ENCODE measurements around the gene SLC3A2.

Gene SLC3A2

DNA sequence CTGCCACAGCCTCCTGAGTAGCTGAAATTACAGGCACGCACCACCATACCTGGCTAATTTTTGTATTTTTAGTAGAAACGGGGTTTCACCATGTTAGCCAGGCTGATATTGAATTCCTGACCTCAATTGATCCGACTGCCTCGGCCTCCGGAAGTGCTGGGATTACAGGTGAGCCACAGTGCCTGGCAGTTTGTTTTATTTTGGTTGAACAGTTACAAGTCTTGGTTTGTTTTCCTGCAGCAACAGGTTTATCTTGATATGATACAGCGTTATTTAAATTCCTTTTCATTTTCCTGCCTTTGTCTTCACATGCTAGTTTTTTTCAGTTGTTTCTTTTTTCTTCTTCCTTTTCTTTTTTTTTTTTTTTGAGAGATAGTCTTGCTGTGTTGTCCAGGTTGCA lies 4.0 kb upstream of the SLC3A2 start:
- H3K4me3 ChIP-seq (ENCODE audit: control insufficient read depth, low read depth, low read length) = no peak overlapping the region
- DNase-seq (ENCODE audit: low read depth) = no peak
- TF ChIP-seq CTCF (conservative IDR thresholded peaks at IDR 0.05; ENCODE audit: control insufficient read depth, insufficient read depth, low read depth, low read length) = no peak

DNA sequence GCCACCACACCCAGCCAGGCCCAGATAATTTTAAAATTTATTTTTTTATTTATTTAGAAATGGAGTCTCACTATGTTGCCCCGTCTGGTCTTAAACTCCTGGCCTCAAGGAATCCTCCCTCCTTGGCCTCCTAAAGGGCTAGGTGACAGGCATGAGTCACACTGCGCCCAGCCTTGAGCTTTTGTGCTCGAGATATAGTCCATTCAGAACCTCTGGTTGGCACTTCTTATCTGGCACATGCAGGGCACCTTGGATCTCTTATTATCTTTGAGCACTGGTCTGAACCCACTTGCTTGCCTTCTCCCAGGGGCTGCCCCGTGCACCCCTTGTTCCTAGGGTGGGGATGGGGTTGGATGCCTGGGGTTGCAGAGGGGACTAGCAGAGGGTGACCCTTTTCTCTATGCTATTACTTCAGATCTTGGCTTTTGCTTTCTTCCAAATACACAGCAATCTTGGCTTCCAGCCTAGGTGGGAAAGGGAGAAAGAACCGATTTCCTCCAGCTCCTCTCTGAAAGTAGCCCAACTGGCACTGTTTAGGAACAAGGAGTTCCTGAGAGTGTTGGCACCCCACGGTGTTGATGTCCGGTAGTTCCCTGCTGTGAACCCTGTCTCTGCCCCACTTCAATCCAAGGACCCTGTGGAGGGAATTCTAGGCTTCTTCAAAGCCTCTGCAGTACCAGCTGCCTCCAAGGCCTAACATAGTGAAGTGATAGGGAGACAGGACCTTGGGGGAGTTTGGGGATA lies 1.3 kb upstream of the SLC3A2 start:
- TF ChIP-seq CTCF (conservative IDR thresholded peaks at IDR 0.05; ENCODE audit: control insufficient read depth, insufficient read depth, low read depth, low read length) = no peak
- peak overlapping the region; percentile 13 for H3K4me3 ChIP-seq (ENCODE audit: control insufficient read depth, low read depth, low read length)
- peak; percentile 54 for DNase-seq (ENCODE audit: low read depth)

GRCh38 chr11:62880231-62880802 lies 379 bp upstream of the SLC3A2 start:
- peak; percentile 95 for DNase-seq (ENCODE audit: low read depth)
- H3K4me3 ChIP-seq (ENCODE audit: control insufficient read depth, low read depth, low read length) = peak overlapping the region; percentile 98
- no peak for TF ChIP-seq CTCF (conservative IDR thresholded peaks at IDR 0.05; ENCODE audit: control insufficient read depth, insufficient read depth, low read depth, low read length)

- peak; percentile 96 for DNase-seq (ENCODE audit: low read depth)
- peak overlapping the region; percentile 98 for H3K4me3 ChIP-seq (ENCODE audit: control insufficient read depth, low read depth, low read length)
- no peak for TF ChIP-seq CTCF (conservative IDR thresholded peaks at IDR 0.05; ENCODE audit: control insufficient read depth, insufficient read depth, low read depth, low read length)
These were observed 1.1 kb downstream of the SLC3A2 start for GRCh38 chr11:62881579-62882430.

- no peak for DNase-seq (ENCODE audit: low read depth)
- no peak for TF ChIP-seq CTCF (conservative IDR thresholded peaks at IDR 0.05; ENCODE audit: control insufficient read depth, insufficient read depth, low read depth, low read length)
- H3K4me3 ChIP-seq (ENCODE audit: control insufficient read depth, low read depth, low read length) = peak overlapping the region; percentile 98
These were observed 1.7 kb downstream of the SLC3A2 start for GRCh38 chr11:62882431-62882749.

- no peak for DNase-seq (ENCODE audit: low read depth)
- TF ChIP-seq CTCF (conservative IDR thresholded peaks at IDR 0.05; ENCODE audit: control insufficient read depth, insufficient read depth, low read depth, low read length) = no peak
- peak overlapping the region; percentile 98 for H3K4me3 ChIP-seq (ENCODE audit: control insufficient read depth, low read depth, low read length)
These were observed 2.2 kb downstream of the SLC3A2 start for GRCh38 chr11:62882788-62883501.
